ENCODE data around the gene CHRNA4.

GRCh38 chr20:63363981-63364561 is 2.9 kb upstream of the CHRNA4 start:
- TF ChIP-seq CTCF (IDR thresholded peaks at IDR 0.05) = no peak
- no peak for TF ChIP-seq POLR2A (IDR thresholded peaks at IDR 0.05)

Measured in right lobe of liver (tissue), 4 donors.